NCI-H226 (cell line): Measurements from ENCODE around the gene SLC35B1.

Experiments
- DNase-seq: peaks from one replicate; pipeline ENCODE4 v3.0.0-alpha.2; 2015

Gene SLC35B1

GRCh38 chr17:49670002-49670401, 37.8 kb downstream of the SLC35B1 start:
- DNase-seq, result no peak

DNA sequence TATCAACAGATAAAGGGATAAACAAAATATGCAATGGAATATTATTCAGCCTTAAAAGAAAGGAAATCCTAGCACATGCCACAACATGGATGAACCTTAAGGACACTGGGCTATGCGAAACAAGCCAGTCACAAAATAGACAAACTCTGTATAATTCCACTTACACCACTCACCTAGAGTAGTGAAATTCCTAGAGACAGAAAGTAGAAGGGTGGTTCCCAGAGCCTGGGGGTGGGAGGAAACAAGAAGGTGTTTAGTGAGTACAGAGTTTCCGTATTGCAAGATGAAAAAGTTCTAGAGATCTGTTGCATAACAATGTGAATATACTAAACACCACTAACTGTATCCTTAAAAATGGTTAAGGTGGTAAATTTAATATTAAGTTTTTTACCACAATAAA, 39.9 kb downstream of the SLC35B1 start:
- no peak for DNase-seq

DNA sequence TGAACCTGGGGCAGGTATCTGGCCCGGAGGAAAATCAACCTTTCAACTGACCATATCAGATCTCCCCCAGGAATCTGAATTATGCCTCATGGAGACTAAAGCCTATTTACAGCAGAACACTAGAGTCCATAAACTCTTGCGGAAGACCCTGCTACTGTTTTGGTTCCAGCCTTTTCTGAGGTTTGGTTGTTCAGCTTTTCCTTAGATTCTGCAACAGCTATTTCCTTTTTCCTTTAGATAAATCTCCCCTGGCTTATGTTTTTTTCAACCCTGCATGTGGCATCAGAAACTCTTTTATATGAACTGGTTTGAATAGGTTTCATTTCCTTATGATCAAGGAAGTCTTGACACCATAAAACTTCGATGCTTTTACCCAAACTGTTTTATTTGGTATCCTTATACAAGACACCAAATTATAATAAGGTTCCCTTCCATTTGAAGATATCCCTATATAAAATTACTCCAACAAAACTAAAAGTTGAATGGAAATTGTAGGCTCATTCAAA, 43.0 kb downstream of the SLC35B1 start:
- DNase-seq, result no peak

GRCh38 chr17:49659661-49660382, 47.9 kb downstream of the SLC35B1 start:
- DNase-seq, result no peak

DNA sequence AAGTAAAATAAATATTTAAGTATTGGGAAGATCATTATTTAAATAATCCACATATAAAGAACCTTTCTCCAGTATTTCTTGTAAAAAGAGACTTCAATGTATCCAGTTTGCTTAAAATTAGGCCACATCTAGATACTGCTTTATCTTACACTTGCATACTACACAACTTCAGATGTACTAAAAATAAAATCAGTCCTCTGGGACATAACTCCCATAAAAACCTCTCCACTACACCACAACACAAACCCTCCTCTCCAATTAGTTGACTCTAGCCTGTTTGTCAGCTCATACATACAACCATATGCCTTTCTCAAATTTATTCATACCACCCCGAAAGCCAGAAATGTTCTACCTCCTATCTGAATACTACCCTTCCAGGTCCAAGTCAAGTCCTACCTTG, 51.5 kb downstream of the SLC35B1 start:
- DNase-seq, result no peak
